Hematopoietic multipotent progenitor cell treated with erythropoietin and hydrocortisone succinate and interleukin-3 and kit ligand, for 8 days (in vitro differentiated cells): Measurements from ENCODE around the gene HOXA10.
A peak's percentile ranks its signal among the peaks of the same experiment; 100 is the strongest.

Experiments used
- DNase-seq: peaks from one replicate; pipeline ENCODE4 v3.0.0-alpha.2; 2015

The HOXA10 gene

GRCh38 chr7:27154901-27155815 is 19.0 kb downstream of the HOXA10 start:
- DNase-seq = no peak

DNA sequence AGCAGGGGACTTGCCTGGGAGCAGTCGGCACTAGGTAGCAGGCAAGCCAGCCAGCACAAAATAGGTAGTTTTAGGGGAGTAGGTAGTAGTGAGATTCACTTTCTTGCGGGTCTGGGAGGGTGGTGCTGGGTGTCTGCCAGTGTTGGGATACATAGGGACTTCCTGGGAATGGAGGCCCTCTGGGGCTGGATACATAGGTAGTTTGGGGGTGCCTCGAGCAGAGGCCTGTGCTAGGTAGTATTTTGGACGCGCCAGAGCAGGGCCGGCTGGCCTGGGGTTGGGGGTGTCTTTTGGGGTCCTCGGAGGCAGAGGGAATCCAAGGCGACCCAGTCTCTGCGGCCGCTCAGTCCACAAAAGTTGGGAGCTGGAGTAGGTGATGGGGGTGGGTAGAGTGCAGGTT is 19.8 kb downstream of the HOXA10 start:
- DNase-seq = no peak

DNA sequence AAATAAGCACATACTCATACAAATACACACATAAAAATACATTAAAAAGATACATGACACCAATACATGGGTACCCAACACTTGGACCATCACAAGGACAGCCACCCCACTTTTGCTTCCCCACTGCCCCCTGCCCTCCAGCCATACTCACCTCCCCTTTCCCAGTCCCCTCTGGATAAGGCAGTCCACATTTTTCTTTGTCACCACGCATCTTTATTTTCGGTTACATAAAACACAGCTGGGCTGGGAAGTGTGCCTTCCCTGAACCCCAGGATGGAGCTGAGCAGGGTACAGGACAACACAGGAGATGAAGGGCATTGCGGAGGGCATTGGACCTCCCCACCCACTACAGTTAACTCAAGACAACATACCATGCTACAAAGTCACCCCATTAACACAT is 20.6 kb downstream of the HOXA10 start:
- no peak for DNase-seq

DNA sequence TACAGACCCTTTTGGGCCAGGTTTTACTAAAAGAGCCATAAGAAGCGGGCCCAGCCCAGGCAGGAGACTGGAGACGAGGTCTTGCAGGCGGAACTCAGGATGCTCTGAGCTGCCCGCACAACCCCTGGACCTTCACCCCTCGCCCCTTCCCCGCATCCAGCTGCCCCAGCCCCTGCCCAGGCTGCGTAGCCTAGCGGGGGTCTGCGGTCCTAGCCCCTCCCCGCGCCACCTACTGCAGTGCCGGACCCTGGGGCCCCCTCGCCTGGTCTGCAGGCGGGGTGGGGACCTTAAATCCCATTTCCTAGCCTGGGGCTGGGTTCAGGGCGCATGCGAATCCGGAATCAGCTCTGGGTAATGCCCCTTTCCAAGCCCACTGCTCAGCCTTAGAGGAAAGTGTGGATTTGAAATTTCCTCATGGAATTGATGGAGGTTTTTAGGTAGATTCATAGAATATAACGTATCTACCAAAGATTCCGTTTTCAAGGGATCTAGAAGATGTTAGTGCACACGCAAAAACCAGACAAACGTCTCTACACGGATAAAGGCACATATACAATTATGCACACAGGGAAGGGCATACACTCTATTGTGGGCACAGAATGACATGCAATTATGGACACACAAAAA is 21.2 kb downstream of the HOXA10 start:
- no peak for DNase-seq

GRCh38 chr7:27151931-27152815 is 21.9 kb downstream of the HOXA10 start, which contains the start of gene HOXA3:
TSS of gene HOXA3 (minus strand) at chr7:27152583. CDS start at chr7:27110640, 41,943 bp downstream.
- no peak for DNase-seq

GRCh38 chr7:27151341-27151930 is 22.7 kb downstream of the HOXA10 start:
- no peak for DNase-seq

- peak; percentile 74 for DNase-seq
Observed at GRCh38 chr7:27150568-27151340, 23.4 kb downstream of the HOXA10 start.

GRCh38 chr7:27149842-27150567 is 24.1 kb downstream of the HOXA10 start:
- no peak for DNase-seq

DNA sequence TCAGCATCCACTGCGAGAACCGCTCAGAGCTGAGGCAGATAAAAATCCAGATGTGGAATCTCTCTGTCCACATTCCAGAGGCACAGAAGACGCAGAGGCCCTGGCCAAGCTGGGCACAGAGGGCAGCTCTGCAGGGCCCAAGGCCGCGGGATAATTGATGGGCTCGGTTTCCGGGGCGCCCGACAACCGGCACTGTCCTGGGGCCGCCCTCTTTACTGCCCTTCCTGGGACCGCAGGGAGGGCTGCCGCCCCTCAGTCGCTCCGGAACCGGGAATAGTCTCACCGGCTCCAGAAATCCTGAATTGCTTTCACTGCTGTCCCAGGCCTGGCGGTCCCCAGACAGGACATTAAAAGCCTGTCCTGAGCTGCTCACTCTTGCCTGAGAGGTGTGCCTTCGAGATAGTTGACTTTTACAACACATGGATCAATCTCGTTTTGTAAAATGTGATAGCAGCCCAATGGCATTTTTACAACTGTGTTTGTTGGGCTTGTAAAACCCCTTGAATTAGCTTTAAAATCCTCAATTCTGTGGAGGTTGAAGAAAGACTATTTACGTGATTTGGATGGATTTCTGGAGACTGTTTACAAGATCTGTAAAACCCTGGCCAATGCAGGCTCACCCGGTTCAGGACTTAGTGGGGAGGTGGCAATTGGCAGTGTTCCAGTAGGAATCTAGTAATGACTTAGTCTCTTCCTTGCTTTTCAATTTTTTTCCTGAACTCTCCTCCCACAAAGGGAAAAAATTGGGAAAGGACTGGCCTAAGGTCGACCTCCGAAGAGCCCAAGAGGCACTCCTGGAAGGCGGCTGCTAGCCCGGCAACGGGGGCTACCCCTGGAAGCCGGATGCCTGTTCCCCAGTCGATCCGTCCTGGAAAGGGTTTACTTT is 25.1 kb downstream of the HOXA10 start:
- no peak for DNase-seq

DNA sequence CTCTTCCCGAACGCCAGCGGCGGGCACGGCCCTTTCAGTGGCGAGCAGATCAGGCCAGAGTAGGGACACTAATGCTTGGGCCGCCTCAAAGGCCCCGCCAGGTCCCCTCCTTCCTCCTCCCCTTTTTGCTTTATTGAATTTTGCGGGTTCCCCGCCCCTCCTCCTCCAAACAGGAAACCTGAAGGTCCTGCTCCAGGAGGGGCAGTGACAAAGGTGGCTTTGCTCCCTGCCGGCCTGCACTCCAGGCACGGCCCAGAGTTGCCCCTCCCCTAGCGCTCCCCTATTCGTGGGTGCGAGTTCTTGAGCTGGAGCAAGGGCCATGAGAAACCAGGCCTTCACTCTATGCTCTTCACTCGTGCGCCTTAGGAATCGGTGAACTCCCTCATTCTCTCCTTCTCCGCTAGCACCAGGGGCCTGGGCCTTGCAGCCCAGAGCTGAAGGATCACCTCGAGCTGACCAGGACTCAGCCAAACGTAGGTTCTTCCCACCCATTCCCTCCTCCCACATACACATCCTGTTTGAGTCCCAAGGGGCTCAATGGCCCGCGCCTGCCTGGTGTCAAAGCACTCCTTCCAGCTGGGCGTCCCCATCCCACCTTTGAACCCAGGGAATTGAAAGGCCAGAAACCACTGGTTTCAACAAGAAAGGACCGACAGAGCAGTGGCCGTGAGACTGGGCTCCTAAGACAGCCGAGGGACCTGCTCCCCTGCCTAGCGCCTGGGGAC is 25.9 kb downstream of the HOXA10 start:
- DNase-seq = no peak

GRCh38 chr7:27147199-27148030 is 26.7 kb downstream of the HOXA10 start, which contains the start of gene HOXA6:
TSS of gene HOXA6 (minus strand) at chr7:27147774. CDS start at chr7:27147749, 25 bp downstream.
- no peak for DNase-seq

GRCh38 chr7:27146491-27147198 is 27.5 kb downstream of the HOXA10 start:
- no peak for DNase-seq

- no peak for DNase-seq
Observed at GRCh38 chr7:27145914-27146412, 28.2 kb downstream of the HOXA10 start.

GRCh38 chr7:27145165-27145913 is 28.8 kb downstream of the HOXA10 start:
- DNase-seq = no peak

DNA sequence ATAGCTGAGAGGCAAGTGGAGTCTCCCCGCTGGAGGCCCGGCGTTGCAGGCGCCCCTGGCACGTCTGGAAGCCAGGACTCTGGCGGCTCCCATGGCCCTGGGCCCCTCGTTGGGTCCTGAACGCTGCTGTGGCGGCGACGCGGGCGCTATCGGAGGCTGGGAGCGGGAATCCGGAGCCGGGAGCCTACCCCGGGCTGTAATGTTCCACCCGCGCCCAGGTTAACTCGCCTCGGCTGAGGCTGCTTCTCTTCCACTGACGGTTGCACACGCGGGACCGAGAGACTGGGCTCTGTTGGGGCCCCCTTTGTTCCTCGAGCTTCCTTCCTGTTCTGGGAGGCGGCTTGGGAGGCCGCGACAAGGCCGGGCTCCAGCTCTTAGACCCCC is 29.3 kb downstream of the HOXA10 start:
- DNase-seq = no peak

DNA sequence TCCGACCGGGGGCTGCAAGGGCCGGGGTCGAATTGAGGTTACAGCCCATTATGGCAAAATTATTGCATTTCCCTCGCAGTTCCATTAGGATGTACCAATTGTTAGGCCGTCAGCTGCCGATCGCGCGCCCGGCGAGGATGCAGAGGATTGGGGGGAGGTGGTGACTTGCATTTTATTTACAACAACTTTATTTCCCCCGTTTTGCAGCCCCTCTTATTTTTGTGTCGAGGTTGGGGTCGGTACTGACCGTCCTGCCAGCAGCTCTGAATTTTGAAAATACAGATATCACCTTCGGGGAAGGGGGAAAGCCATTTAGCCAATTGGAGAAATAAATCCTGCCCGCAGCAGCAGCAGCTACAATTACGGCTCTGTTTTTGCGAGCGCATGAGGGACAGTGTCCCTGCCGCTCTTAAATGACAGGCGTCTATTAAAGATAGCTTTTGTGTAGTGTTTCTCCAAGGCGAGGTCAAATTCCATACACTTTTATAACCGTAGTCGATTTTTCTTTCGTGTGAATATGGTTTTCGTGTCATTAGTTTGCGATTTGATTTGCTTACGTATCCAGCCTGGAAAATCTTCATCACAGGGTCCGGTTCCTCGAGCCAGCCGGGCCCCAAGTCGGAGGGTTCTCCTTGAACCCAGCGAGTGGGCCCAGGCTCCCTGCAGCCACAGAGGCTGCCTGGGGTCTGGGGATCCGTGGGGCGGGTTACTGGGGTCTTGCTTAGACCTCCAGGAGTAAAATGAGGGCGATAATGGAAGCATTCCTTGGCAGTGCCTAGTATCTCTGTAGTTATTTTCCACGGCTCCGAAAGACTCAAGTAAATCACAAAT is 30.0 kb downstream of the HOXA10 start:
- DNase-seq = no peak
